ENCODE data around the gene SHMT2. TPM values are rescaled to one million over a fixed set of nuclear protein-coding genes. Genes with fewer than 3 reads are reported as not detected.

Gene SHMT2
- total and polyA plus RNA-seq, 2 of the 4 experiments (the other 2 are of a cell fraction) = 266 to 364 TPM

DNA sequence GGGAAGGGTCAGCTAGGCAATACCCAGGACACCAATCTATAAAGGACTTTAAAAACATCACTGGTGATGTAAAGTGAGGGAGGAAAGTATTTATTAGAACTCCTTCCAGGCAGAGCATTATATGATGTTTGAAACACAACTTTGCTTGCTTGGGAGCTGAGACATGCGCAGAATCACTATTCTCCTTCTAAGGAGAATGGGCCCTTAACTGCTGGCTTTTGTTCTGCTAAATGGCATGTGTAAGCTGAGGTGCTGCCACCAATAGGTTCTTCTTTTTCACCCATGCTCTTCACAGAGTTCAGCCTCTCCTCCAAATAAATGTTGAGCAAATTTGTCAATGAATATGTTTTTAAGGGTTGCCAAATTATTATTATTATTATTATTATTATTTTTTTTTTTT is 17.5 kb downstream of the SHMT2 start:
- no peaks in the 10 kb centered on the region for H3K36me3 ChIP-seq (ENCODE audit: control insufficient read depth, insufficient read depth, low read length)
- no peak overlapping the region for H3K4me3 ChIP-seq (ENCODE audit: insufficient read depth, low read depth, low read length)
- in situ Hi-C loops (cut with MboI; ENCODE audit: low sequenced_read_pairs) = no loop called here
- no TSS peak for BruUV-seq (replicated peaks)
- H3K27ac ChIP-seq (ENCODE audit: insufficient read depth, low read length) = no peak overlapping the region
- H3K18ac ChIP-seq (ENCODE audit: low read depth, low read length) = no peak overlapping the region
- H2AK5ac ChIP-seq (ENCODE audit: low read depth, low read length) = no peak overlapping the region
- no peaks in the 10 kb centered on the region; a peak in 1 of 4 replicates for H3K79me1 ChIP-seq (ENCODE audit: low read depth in 1 of 2, low read length in 2 of 2)
- no peak overlapping the region for H2BK20ac ChIP-seq (ENCODE audit: low read depth, low read length)
- no peak overlapping the region for H3K9ac ChIP-seq (ENCODE audit: low read depth, low read length)
- H3K4me2 ChIP-seq (ENCODE audit: low read depth, low read length) = no peak overlapping the region
- no peak overlapping the region for H2BK120ac ChIP-seq (ENCODE audit: low read depth, low read length)
- H4K8ac ChIP-seq (ENCODE audit: low read depth in 2 of 2, low read length in 2 of 2) = no peak overlapping the region
- H3K23ac ChIP-seq (ENCODE audit: low read depth, low read length) = no peak overlapping the region; the same call in 1 of the 2 replicates
- H3K27me3 ChIP-seq (ENCODE audit: control insufficient read depth, insufficient read depth, low read length) = peaks cover 2% of the 10 kb centered on the region; the same call in 1 of the 2 replicates
- ATAC-seq (ENCODE audit: low read depth) (no peak), DNase-seq (no peak)
- no CpG with 5 or more reads among the region's 1 CpG for whole genome bisulfite sequencing, 2 experiments (ENCODE audit: extremely low coverage in 2 of 2, insufficient read length in 1 of 2)
- POLR2A ChIA-PET (ENCODE audit: unreplicated experiment) = no interaction called here
- H4K91ac ChIP-seq (ENCODE audit: insufficient read depth, low read depth, low read length) = no peak overlapping the region
- peaks cover 27% of the 10 kb centered on the region; the same call in 1 of the 2 replicates for H4K20me1 ChIP-seq (ENCODE audit: insufficient read depth, low read length)
- TF ChIP-seq, protein P1, sequence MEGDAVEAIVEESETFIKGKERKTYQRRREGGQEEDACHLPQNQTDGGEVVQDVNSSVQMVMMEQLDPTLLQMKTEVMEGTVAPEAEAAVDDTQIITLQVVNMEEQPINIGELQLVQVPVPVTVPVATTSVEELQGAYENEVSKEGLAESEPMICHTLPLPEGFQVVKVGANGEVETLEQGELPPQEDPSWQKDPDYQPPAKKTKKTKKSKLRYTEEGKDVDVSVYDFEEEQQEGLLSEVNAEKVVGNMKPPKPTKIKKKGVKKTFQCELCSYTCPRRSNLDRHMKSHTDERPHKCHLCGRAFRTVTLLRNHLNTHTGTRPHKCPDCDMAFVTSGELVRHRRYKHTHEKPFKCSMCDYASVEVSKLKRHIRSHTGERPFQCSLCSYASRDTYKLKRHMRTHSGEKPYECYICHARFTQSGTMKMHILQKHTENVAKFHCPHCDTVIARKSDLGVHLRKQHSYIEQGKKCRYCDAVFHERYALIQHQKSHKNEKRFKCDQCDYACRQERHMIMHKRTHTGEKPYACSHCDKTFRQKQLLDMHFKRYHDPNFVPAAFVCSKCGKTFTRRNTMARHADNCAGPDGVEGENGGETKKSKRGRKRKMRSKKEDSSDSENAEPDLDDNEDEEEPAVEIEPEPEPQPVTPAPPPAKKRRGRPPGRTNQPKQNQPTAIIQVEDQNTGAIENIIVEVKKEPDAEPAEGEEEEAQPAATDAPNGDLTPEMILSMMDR (conservative IDR thresholded peaks at IDR 0.05; ENCODE audit: low read depth, low read length) = no peak
- TF ChIP-seq RCOR1 (IDR thresholded peaks at IDR 0.05; ENCODE audit: insufficient replicate concordance, low read length) = no peak
- TF ChIP-seq, protein P2, sequence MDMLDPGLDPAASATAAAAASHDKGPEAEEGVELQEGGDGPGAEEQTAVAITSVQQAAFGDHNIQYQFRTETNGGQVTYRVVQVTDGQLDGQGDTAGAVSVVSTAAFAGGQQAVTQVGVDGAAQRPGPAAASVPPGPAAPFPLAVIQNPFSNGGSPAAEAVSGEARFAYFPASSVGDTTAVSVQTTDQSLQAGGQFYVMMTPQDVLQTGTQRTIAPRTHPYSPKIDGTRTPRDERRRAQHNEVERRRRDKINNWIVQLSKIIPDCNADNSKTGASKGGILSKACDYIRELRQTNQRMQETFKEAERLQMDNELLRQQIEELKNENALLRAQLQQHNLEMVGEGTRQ (IDR thresholded peaks at IDR 0.05; ENCODE audit: low read depth, low read length) = no peak
- TF ChIP-seq MXI1 (IDR thresholded peaks at IDR 0.05; ENCODE audit: borderline replicate concordance, low read depth, low read length) = no peak
- no peak for TF ChIP-seq MAZ (IDR thresholded peaks at IDR 0.05; ENCODE audit: borderline replicate concordance, low read depth, low read length)
- no peak for TF ChIP-seq FOS (IDR thresholded peaks at IDR 0.05; ENCODE audit: low read depth, low read length)
- no peak for TF ChIP-seq RAD21 (IDR thresholded peaks at IDR 0.05; ENCODE audit: low read length)
- no peak for TF ChIP-seq SMC3 (IDR thresholded peaks at IDR 0.05; ENCODE audit: low read depth, low read length)
- no peak for TF ChIP-seq BHLHE40 (IDR thresholded peaks at IDR 0.05; ENCODE audit: low read depth, low read length)
- TF ChIP-seq CEBPB (IDR thresholded peaks at IDR 0.05; ENCODE audit: low read depth, low read length) = no peak
- no peak for TF ChIP-seq POLR2A (IDR thresholded peaks at IDR 0.05; ENCODE audit: low read depth, low read length)
- TF ChIP-seq CHD1 (IDR thresholded peaks at IDR 0.05; ENCODE audit: low read depth, low read length) = no peak
- TF ChIP-seq NFE2L2 (IDR thresholded peaks at IDR 0.05; ENCODE audit: low read depth, low read length) = no peak
- TF ChIP-seq MAFK (IDR thresholded peaks at IDR 0.05; ENCODE audit: low read depth, low read length) = no peak
- TF ChIP-seq, protein P3, sequence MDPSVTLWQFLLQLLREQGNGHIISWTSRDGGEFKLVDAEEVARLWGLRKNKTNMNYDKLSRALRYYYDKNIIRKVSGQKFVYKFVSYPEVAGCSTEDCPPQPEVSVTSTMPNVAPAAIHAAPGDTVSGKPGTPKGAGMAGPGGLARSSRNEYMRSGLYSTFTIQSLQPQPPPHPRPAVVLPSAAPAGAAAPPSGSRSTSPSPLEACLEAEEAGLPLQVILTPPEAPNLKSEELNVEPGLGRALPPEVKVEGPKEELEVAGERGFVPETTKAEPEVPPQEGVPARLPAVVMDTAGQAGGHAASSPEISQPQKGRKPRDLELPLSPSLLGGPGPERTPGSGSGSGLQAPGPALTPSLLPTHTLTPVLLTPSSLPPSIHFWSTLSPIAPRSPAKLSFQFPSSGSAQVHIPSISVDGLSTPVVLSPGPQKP (IDR thresholded peaks at IDR 0.05; ENCODE audit: borderline replicate concordance, low read depth, low read length) = no peak
- no peak for TF ChIP-seq RFX5 (IDR thresholded peaks at IDR 0.05; ENCODE audit: low read depth, low read length)
- no peak overlapping the region for H2BK15ac ChIP-seq (ENCODE audit: low read depth, low read length)
- peaks cover 8% of the 10 kb centered on the region for H3K9me1 ChIP-seq (ENCODE audit: insufficient read depth, low read length)
- H3K56ac ChIP-seq (ENCODE audit: extremely low read depth, insufficient read depth, low read length) = no peak overlapping the region
- intact Hi-C loops (cut with micrococcal nuclease) = no loop called here
- no peak overlapping the region for H3K4ac ChIP-seq (ENCODE audit: low read depth, low read length)
- H3K9me3 ChIP-seq (ENCODE audit: control insufficient read depth, insufficient read depth, low read length) = no peaks in the 10 kb centered on the region
- H2AFZ ChIP-seq (replicated peaks; ENCODE audit: low read length, poor library complexity) = no peak overlapping the region
- dilution Hi-C loops (cut with HindIII; ENCODE audit: low sequenced_read_pairs, unreplicated experiment) = no loop called here
- H3K4me1 ChIP-seq (ENCODE audit: control insufficient read depth, insufficient read depth, low read length) = peaks cover 10% of the 10 kb centered on the region
- H2BK5ac ChIP-seq (ENCODE audit: low read depth, low read length, poor library complexity, severe bottlenecking) = no peak overlapping the region
- H3K14ac ChIP-seq (replicated peaks; ENCODE audit: low read depth, low read length) = no peak overlapping the region
- CTCF ChIA-PET = interaction anchor here (0.9 kb wide), 1 partner anchor 212 kb away, joined by 3 read pairs; no protein-coding TSS in a partner anchor
- no peak overlapping the region for H2AK9ac ChIP-seq (replicated peaks; ENCODE audit: low read depth, low read length, poor library complexity)
- no peak overlapping the region for H4K5ac ChIP-seq (ENCODE audit: low read depth, low read length)

Measured in IMR-90 (cell line).